ENCODE data around the gene PTCH2.
"Not testable (repeated sequence)": the region's sequence is repeated elsewhere in the genome, so short reads cannot be mapped to it uniquely, and the experiment has no call there.

Gene PTCH2

GRCh38 chr1:44842486-44842861, 579 bp downstream of the PTCH2 start:
- TF ChIP-seq GABPA (IDR thresholded peaks at IDR 0.05; ENCODE audit: low read depth) (no peak), SPI1 (IDR thresholded peaks at IDR 0.05; ENCODE audit: borderline replicate concordance, low read depth) (no peak), REST (IDR thresholded peaks at IDR 0.05; ENCODE audit: insufficient replicate concordance, low read depth) (no peak), POLR2AphosphoS5 (IDR thresholded peaks at IDR 0.05; ENCODE audit: low read depth) (no peak)
- TF ChIP-seq, protein P1, sequence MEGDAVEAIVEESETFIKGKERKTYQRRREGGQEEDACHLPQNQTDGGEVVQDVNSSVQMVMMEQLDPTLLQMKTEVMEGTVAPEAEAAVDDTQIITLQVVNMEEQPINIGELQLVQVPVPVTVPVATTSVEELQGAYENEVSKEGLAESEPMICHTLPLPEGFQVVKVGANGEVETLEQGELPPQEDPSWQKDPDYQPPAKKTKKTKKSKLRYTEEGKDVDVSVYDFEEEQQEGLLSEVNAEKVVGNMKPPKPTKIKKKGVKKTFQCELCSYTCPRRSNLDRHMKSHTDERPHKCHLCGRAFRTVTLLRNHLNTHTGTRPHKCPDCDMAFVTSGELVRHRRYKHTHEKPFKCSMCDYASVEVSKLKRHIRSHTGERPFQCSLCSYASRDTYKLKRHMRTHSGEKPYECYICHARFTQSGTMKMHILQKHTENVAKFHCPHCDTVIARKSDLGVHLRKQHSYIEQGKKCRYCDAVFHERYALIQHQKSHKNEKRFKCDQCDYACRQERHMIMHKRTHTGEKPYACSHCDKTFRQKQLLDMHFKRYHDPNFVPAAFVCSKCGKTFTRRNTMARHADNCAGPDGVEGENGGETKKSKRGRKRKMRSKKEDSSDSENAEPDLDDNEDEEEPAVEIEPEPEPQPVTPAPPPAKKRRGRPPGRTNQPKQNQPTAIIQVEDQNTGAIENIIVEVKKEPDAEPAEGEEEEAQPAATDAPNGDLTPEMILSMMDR (IDR thresholded peaks at IDR 0.05; ENCODE audit: insufficient read depth, low read length), result no peak
- Histone ChIP-seq H3K27ac (replicated peaks) (no peak overlapping the region; the same call in 1 of the 2 replicates), H3K4me3 (replicated peaks; ENCODE audit: insufficient read depth, low read length) (no peak overlapping the region; the same call in 1 of the 2 replicates), H3K27me3 (ENCODE audit: insufficient read depth, poor library complexity, severe bottlenecking) (peaks cover 7% of the 10 kb centered on the region)
- no peak for DNase-seq (ENCODE audit: low read depth in 1 of 2, low spot score in 1 of 2)

- H3K27me3 ChIP-seq (ENCODE audit: insufficient read depth, poor library complexity, severe bottlenecking), result peaks cover 7% of the 10 kb centered on the region
- no peak overlapping the region for H3K4me3 ChIP-seq (replicated peaks; ENCODE audit: insufficient read depth, low read length)
- H3K27ac ChIP-seq (replicated peaks), result no peak overlapping the region
- DNase-seq (ENCODE audit: low read depth in 1 of 2, low spot score in 1 of 2), result no peak
- TF ChIP-seq SPI1 (IDR thresholded peaks at IDR 0.05; ENCODE audit: borderline replicate concordance, low read depth) (no peak), GABPA (IDR thresholded peaks at IDR 0.05; ENCODE audit: low read depth) (no peak), POLR2AphosphoS5 (IDR thresholded peaks at IDR 0.05; ENCODE audit: low read depth) (no peak), REST (IDR thresholded peaks at IDR 0.05; ENCODE audit: insufficient replicate concordance, low read depth) (no peak)
- TF ChIP-seq, protein P1 (IDR thresholded peaks at IDR 0.05; ENCODE audit: insufficient read depth, low read length), result no peak
Observed at GRCh38 chr1:44839576-44839975, 3.5 kb downstream of the PTCH2 start.

- not testable (repeated sequence) for H3K27ac ChIP-seq (replicated peaks); H3K27me3 ChIP-seq (ENCODE audit: insufficient read depth, poor library complexity, severe bottlenecking); DNase-seq (ENCODE audit: low read depth in 1 of 2, low spot score in 1 of 2); H3K4me3 ChIP-seq (replicated peaks; ENCODE audit: insufficient read depth, low read length)
Observed at GRCh38 chr1:44838294-44838693, 4.8 kb downstream of the PTCH2 start.

DNA sequence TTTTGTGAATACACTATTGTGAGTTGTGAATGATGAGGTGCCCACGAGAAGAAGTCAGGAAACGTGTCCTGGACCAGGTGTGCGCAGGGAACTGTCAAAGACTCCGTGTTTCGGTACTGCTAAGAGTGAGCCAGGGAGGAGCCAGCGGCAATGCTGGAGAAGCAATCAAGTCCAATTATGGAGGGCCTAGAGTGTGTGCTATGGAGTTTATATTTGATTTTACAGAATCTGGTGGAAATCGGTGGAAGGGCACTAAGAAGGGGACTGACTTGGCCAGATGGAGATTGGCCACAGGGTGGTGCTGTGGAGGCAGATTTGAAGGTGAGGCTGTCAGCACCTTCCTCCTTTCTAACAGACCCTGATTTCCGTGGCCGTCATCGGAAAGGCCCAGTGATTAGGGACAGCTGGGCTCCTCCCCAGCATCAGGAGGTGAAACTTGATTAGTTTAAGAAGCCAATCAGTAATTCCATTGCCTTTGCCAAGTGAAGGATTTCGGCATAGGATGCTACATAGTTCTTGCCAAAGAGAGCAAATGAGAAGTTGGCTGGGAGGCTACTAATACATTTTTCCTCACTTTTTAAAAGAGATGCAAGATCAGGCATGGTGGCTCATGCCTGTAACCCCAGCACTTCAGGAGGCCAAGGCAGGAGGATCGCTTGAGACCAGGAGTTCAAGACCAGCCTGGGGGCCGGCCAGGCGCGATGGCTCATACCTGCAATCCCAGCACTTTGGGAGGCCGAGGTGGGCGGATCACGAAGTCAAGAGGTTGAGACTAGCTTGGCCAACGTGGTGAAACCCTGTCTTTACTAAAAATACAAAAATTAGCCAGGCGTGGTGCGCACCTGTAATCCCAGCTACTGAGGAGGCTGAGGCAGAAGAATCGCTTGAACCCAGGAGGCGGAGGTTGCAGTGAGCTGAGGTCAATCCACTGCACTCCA, 7.0 kb downstream of the PTCH2 start:
- H3K4me3 ChIP-seq (replicated peaks; ENCODE audit: insufficient read depth, low read length), result no peak overlapping the region
- no peaks in the 10 kb centered on the region for H3K27me3 ChIP-seq (ENCODE audit: insufficient read depth, poor library complexity, severe bottlenecking)
- no peak overlapping the region for H3K27ac ChIP-seq (replicated peaks)
- peak in 1 of 2 experiments; percentile 87 for DNase-seq (ENCODE audit: low read depth in 1 of 2, low spot score in 1 of 2)
- TF ChIP-seq SPI1 (IDR thresholded peaks at IDR 0.05; ENCODE audit: borderline replicate concordance, low read depth) (no peak), POLR2AphosphoS5 (IDR thresholded peaks at IDR 0.05; ENCODE audit: low read depth) (no peak)
- TF ChIP-seq, protein P1 (IDR thresholded peaks at IDR 0.05; ENCODE audit: insufficient read depth, low read length), result peak; percentile 81

Data from HL-60 (cell line).